NCI-H1048 (cell line): Measurements from ENCODE around the gene MEIOSIN.
"Not testable (repeated sequence)": the region's sequence is repeated elsewhere in the genome, so short reads cannot be mapped to it uniquely, and the experiment has no call there.

Source experiments
- DNase-seq: peaks from one replicate; lab custom pipeline; 2025; lab: John Stamatoyannopoulos, UW

Gene MEIOSIN

GRCh38 chr19:45733160-45733810 lies at the start of gene MEIOSIN:
TSS of gene MEIOSIN (plus strand) at chr19:45733439. CDS start at chr19:45735377, 1,938 bp downstream.
- DNase-seq, result no peak

GRCh38 chr19:45685045-45685444 lies 48.2 kb upstream of the MEIOSIN start:
- not testable (repeated sequence) for DNase-seq

- no peak for DNase-seq
Measured at GRCh38 chr19:45687599-45687998, 45.6 kb upstream of the MEIOSIN start.

- DNase-seq, result peak; percentile 82
Measured at GRCh38 chr19:45691516-45692186, 41.6 kb upstream of the MEIOSIN start, which contains the start of gene SNRPD2. TSS of gene SNRPD2 (minus strand) at chr19:45691953. CDS start at chr19:45691888, 65 bp downstream.

GRCh38 chr19:45692187-45693105 lies 40.8 kb upstream of the MEIOSIN start, which contains the start of gene QPCTL:
TSS of gene QPCTL (plus strand) at chr19:45692666. CDS start at chr19:45692704, 38 bp downstream.
- peak; percentile 99 for DNase-seq

GRCh38 chr19:45693106-45693788 lies 40.0 kb upstream of the MEIOSIN start:
- DNase-seq, result peak; percentile 36

GRCh38 chr19:45701676-45702075 lies 31.6 kb upstream of the MEIOSIN start:
- DNase-seq, result no peak

- DNase-seq, result no peak
Measured at GRCh38 chr19:45705115-45705514, 28.1 kb upstream of the MEIOSIN start.

- no peak for DNase-seq
Measured at GRCh38 chr19:45705710-45706415, 27.4 kb upstream of the MEIOSIN start.

GRCh38 chr19:45710356-45711130 lies 22.7 kb upstream of the MEIOSIN start:
- DNase-seq, result no peak

- DNase-seq, result no peak
Measured at GRCh38 chr19:45711851-45712698, 21.2 kb upstream of the MEIOSIN start.

- DNase-seq, result no peak
Measured at GRCh38 chr19:45712699-45713067, 20.6 kb upstream of the MEIOSIN start.

GRCh38 chr19:45713141-45713540 lies 20.1 kb upstream of the MEIOSIN start:
- no peak for DNase-seq

GRCh38 chr19:45715139-45715538 lies 18.1 kb upstream of the MEIOSIN start:
- DNase-seq, result no peak

GRCh38 chr19:45716359-45717130 lies 16.7 kb upstream of the MEIOSIN start:
- no peak for DNase-seq

- DNase-seq, result peak; percentile 97
Measured at GRCh38 chr19:45717131-45717982, 15.9 kb upstream of the MEIOSIN start.

- no peak for DNase-seq
Measured at GRCh38 chr19:45717983-45718650, 15.1 kb upstream of the MEIOSIN start.
